NCI-H748 treated with DMSO at 0.1 percent for 48 hours (cell line): ENCODE measurements around the gene SPEN.
"Not testable (repeated sequence)": the region's sequence is repeated elsewhere in the genome, so short reads cannot be mapped to it uniquely, and the experiment has no call there.

Source experiments
- DNase-seq: peaks from one replicate; lab custom pipeline; 2025; lab: John Stamatoyannopoulos, UW

Gene SPEN

GRCh38 chr1:15833842-15834405, 13.6 kb upstream of the SPEN start:
- DNase-seq: no peak

GRCh38 chr1:15834406-15835204, 12.9 kb upstream of the SPEN start:
- peak; percentile 74 for DNase-seq

- DNase-seq: no peak
These were observed 12.2 kb upstream of the SPEN start for GRCh38 chr1:15835205-15835740.

- peak; percentile 88 for DNase-seq
These were observed 11.6 kb upstream of the SPEN start for GRCh38 chr1:15835741-15836510.

GRCh38 chr1:15836511-15836771, 11.1 kb upstream of the SPEN start:
- DNase-seq: not testable (repeated sequence)

DNA sequence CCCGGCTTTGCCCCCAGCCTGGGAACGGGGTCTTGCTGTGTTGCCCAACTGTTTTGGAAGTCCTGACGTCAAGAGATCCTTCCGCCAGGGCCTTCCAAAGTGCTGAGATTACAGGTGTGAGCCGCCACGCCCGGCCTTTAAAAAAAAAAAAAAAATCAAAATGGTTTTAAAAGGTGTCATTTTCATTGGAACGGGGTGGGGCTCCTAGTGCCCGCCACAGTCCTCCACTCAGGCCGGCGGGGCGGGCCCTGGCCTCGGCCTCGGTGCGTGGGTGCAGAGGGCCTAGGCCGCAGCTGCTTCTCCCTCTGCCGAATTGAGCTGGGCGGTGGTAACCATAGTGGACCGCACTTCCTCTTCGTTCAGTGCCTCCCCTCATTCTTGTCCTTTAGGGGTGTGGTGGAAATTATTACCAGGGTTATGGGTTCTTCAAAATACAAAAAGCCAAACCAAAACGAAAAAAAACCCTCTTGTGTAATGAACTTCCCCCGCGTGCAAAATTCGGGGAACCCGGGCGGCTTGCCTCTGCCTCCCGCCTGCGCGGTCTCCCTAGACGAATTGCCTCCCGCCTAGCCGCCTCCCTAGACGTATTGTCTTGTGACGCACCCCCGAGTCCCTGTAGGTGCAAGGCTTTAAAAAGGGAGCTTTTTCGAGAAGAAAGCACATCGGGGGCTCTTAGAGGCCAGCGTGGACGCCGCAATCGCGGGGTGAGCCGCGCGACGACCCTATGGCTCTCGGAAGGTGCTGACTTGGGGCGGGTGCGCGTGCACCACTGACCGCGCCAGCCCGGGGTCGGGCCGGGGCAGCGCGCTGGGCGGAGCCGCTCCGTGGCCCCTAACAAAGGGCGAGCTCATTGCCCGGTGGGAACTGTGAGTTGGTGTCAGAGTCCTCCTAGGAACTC, 10.5 kb upstream of the SPEN start:
- no peak for DNase-seq

DNA sequence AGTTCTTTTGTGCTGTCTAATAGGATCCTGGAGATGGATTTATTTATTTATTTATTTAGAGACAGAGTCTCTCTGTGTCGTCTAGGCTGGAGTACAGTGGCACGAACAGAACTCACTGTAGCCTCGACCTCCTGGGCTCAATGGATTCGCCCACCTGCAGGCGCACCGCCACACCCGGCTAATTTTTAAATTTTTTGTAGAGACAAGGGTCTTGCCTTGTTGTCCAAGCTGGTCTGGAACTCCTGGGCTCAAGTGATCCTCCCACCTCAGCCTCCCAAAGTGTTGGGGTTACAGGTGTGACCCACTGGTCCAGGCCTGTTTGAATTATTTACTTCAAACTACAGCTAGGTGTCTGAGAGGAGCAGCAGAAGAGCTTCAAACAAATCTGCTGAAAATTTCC, 9.6 kb upstream of the SPEN start:
- DNase-seq: no peak

DNA sequence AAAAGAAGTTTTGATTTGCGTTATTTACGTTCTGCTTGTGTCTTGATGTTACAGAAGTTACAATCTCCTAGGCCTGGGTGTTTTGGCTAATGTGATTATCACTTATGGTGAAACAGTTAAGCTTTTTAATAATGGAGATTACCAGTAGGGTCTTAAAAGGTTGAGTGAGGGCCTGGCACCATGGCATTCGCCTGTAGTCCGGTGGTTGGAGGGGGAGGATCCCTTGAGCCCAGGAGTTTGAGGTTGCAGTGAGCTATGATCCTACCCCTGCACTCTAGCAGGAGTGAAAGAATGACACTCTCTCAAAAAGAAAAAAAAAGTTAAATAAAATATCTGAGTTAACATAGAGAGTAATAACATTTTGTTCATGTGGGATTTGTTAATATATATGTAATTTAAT, 8.8 kb upstream of the SPEN start:
- DNase-seq: no peak

DNA sequence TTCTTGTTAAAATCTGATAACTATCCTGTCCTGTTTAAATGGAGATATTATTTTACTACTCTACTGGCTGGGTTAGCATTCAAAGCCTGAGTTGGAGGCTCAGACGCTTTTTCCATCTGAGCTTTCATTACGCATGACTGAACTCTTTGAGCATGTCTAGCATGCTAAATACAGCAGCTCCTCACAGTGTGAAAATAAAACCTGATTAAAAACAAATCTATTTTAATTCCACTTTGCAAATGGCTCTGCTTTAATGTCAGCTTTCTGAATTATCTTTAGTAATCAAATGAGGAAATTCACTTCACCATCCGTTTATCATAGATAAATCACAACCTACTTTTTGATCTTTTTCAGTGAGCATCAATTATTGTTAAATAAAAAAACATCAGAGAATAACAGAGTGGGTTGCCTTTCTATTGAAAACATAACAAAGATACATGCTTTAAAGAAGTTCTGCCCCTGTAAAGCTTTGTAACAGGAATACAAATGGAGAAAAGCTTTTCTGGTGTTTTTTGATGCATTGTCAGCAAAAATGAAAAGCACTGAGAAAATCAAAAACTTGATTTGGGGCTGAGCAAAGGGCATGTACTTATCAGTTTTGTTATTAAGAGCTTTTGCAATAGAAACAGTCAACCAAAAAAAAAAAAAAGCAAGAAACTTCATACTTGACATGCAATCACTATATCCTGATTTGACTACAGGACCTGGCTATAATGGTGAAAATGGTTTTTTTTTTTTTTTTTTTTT, 3.5 kb upstream of the SPEN start:
- no peak for DNase-seq

- DNase-seq: not testable (repeated sequence)
These were observed 1.5 kb upstream of the SPEN start for GRCh38 chr1:15846056-15846455.

DNA sequence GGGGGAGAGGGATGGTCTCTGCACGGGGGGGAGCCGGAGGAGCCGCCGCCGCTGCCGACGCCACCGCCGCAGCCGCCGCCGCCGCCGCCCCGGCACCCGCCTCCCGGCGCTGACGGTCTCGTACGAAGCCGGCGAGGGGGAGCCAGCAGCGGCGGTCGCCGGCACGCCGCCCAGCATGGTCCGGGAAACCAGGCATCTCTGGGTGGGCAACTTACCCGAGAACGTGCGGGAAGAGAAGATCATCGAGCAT, 311 bp downstream of the SPEN start:
- no peak for DNase-seq

- DNase-seq: no peak
These were observed 829 bp downstream of the SPEN start for GRCh38 chr1:15848143-15848928.

- DNase-seq: peak; percentile 61
These were observed 1.6 kb downstream of the SPEN start for GRCh38 chr1:15848929-15849774.

DNA sequence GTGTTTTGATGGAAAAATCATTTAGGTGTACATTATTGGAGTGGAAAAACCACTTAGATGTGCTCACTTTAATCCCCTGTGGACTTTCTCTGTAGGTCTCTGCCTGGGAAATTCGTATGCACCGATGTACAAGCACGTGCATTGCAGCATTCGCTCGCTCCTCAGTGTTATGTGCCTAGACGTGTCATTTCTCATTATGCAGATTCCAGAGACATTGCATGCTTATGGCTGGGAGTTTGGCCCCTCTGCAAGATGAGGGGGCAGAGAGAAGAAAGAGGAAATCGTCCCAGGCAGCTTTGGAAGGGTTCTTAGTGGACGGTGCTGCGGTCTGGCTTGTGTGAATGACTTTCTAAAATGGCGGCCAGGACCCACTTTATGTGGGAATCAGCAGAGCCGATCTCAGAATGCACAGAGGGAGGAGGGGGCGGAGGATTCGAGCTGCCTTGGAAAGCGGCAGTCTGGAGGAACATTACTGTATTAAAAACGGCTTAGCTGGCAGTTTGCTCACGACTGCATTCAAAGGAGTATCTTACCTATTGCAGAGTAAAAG, 2.3 kb downstream of the SPEN start:
- peak; percentile 70 for DNase-seq

GRCh38 chr1:15850471-15851001, 3.0 kb downstream of the SPEN start:
- DNase-seq: no peak

DNA sequence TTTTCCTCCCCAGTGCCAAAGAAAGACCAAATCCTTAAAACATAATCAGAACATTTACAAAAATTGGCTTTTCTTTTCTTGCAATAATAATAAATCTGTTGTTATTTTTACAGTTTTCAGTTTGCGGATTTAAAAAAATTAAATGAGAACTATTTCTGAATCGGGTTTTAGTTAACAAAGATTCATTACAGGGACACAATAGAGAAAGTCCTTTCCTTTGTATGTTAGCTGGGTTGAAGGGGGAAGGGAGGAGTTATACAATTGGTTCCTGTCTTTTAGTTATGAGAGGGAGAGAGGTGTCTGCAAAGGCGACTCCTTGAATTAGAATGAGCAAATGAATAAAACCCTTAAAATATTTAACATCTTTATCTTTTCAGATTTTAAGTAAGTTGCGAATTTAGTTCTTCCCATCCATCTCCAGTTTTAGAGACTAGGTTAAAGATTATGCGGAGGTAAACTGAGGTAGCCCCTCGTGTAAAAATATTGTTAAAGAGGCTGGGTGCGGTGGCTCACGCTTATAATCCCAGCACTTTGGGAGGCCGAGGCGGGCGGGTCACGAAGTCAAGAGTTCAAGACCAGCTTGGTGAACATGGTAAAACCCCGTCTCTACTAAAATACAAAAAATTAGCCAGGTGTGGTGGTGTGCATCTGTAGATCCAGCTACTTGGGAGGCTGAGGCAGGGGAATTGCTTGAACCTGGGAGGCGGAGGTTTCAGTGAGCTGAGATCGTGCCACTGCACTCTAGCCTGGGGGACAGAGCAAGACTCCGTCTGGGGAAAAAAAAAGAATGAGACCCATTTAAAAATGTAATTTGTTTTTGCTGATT, 3.9 kb downstream of the SPEN start:
- DNase-seq: no peak

DNA sequence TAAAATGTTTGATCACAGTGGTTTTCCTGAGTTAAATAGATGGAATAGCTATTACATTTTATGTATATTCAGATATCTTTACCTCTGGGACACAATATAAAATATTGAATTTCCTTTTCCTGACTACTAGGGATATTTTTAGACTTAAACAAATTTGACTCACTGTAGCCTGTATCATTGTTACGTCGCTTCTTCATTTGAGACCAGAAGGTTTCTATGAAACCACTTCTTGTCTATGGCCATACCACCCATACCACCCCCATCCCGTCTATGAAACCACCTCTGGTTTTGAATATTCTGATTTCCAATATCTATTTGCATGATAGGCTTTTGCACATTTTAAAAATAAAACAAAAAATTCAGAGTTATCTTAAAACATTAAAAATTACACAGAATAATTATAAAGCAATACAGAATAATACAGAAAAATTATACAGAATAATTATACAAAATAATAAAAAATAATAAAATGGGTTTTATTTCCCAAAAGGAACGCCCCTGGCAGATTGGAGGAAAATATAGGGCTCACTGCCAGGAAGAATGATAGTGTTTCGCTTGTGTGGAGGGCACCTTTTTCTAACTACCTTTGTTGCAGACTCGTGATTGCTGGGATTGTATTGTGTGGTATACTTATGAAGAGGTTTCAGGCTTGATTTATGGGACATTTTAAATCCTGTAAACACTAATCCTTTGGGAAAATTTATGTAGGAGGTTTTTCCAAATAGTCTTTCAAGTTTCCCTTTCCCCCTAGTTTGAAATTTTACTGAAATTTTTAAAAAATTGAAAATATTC, 4.7 kb downstream of the SPEN start:
- DNase-seq: no peak
